Panc1 (cell line): ENCODE results near the gene RPL12. TPM values are rescaled to one million over a fixed set of nuclear protein-coding genes. Genes with fewer than 3 reads are reported as not detected.
A peak's percentile ranks its signal among the peaks of the same experiment; 100 is the strongest.

ENCODE experiments used
- ATAC-seq: fragments of 200-7000 bp; cut with Tn5 transposase; 2 replicates; pipeline ENCODE4 v1.9.1; 2020; ENCODE audit warnings: mild to moderate bottlenecking, moderate library complexity
- BruUV-seq: library from RNA; stranded (reverse); fragments of 400-500 nt; replicated peaks from 2 replicates; lab custom pipeline; 2021; lab: Mats Ljungman, UMichigan
- CTCF ChIA-PET: fragments of 300-600 bp; sonication (Branson Sonifier 250); formaldehyde crosslinking; loops from one replicate; lab custom pipeline; 2022; ENCODE audit warnings: antibody characterized with exemption; lab: Charles Lee
- POLR2A ChIA-PET: fragments of 300-600 bp; sonication (Branson Sonifier 250); formaldehyde crosslinking; loops from one replicate; lab custom pipeline; 2022; ENCODE audit warnings: antibody characterized with exemption; lab: Charles Lee
- DNase-seq: peaks from one replicate; pipeline ENCODE4 v3.0.0-alpha.2; 2010; ENCODE audit warnings: low read depth, low spot score
- H3K27ac ChIP-seq: 2 replicates; pipeline ENCODE4 v1.5.1; 2011; ENCODE audit warnings: mild to moderate bottlenecking, low read length, inconsistent platforms
- H3K27me3 ChIP-seq: fragments of 200-500 bp; sonication (Bioruptor generic); 2 replicates; pipeline ENCODE4 v1.6.0; 2014; ENCODE audit warnings: low read length, inconsistent platforms; ENCODE audit not compliant: control insufficient read depth, insufficient read depth
- H3K36me3 ChIP-seq: fragments of 200-500 bp; sonication (Bioruptor generic); 2 replicates; pipeline ENCODE4 v1.5.1; 2014; ENCODE audit warnings: inconsistent platforms, mild to moderate bottlenecking, low read length, moderate library complexity; ENCODE audit not compliant: control insufficient read depth, insufficient read depth
- H3K4me1 ChIP-seq: 2 replicates; pipeline ENCODE4 v1.5.1; 2011; ENCODE audit warnings: inconsistent platforms, mild to moderate bottlenecking, low read length, moderate library complexity; ENCODE audit not compliant: control insufficient read depth, insufficient read depth
- H3K4me3 ChIP-seq, 2 experiments: 2 replicates each; pipeline ENCODE4 v1.5.1; 2011 to 2012; ENCODE audit warnings: low read depth in 2 of 2, low read length in 2 of 2, mild to moderate bottlenecking in 2 of 2, inconsistent platforms in 1 of 2, moderate library complexity in 1 of 2
- H3K9me3 ChIP-seq: fragments of 200-500 bp; sonication (Bioruptor generic); 2 replicates; pipeline ENCODE4 v1.5.1; 2014; ENCODE audit warnings: low read depth, mild to moderate bottlenecking, inconsistent platforms, low read length, moderate library complexity; ENCODE audit not compliant: control insufficient read depth, insufficient read depth
- POLR2AphosphoS5 ChIP-seq: IDR thresholded peaks from 2 replicates; pipeline ENCODE4 v1.6.1; 2012; ENCODE audit warnings: mild to moderate bottlenecking, low read depth, low read length, moderate library complexity
- REST ChIP-seq, 2 experiments: IDR thresholded peaks; 2 replicates each; pipeline ENCODE4 v1.6.1; 2011 to 2012; ENCODE audit warnings: low read depth in 2 of 2, control low read depth in 1 of 2, low read length in 1 of 2, mild to moderate bottlenecking in 1 of 2, moderate library complexity in 1 of 2; ENCODE audit not compliant: insufficient read depth in 1 of 2
- SIN3A ChIP-seq: IDR thresholded peaks from 2 replicates; pipeline ENCODE4 v1.6.1; 2012; ENCODE audit warnings: low read depth, mild to moderate bottlenecking, low read length, moderate library complexity, borderline replicate concordance; ENCODE audit not compliant: insufficient read depth
- TCF7L2 ChIP-seq: IDR thresholded peaks from 2 replicates; pipeline ENCODE4 v1.6.1; 2011; ENCODE audit warnings: mild to moderate bottlenecking, low read depth, low read length, inconsistent platforms
- in situ Hi-C: cut with HindIII; loops from 2 replicates; pipeline ENCODE4 v1.10.0; 2016; ENCODE audit warnings: low sequenced_read_pairs, low pct_unique_long_range_greater_than_20kb
- intact Hi-C: fragments of 100-400 bp; cut with micrococcal nuclease; formaldehyde crosslinking; loops from one replicate; pipeline ENCODE4 v1.10.0; 2022; ENCODE audit not compliant: unreplicated experiment
- total RNA-seq: library from RNA; stranded (reverse); gene quantifications from one replicate; pipeline ENCODE4 v1.2.1, GENCODE V29; 2021; ENCODE audit not compliant: unreplicated experiment
- TF ChIP-seq, protein P1 (sequence below): fragments of 450-650 bp; IDR thresholded peaks from 2 replicates; pipeline ENCODE4 v1.5.1; 2017; ENCODE audit warnings: mild to moderate bottlenecking

The RPL12 gene
- total RNA-seq, 1 experiment from 2014 or later = 951 TPM

- peak; percentile 31 for TF ChIP-seq POLR2AphosphoS5
- TF ChIP-seq REST (IDR thresholded peaks at IDR 0.05; ENCODE audit: insufficient read depth in 1 of 2, low read depth in 2 of 2, low read length in 1 of 2) = no peak
- no peak for TF ChIP-seq SIN3A
- POLR2A ChIA-PET = no interaction called here
- BruUV-seq = no TSS peak
- no peaks in the 10 kb centered on the region for H3K27me3 ChIP-seq
- intact Hi-C loops = no loop called here
- peaks cover 20% of the 10 kb centered on the region for H3K4me1 ChIP-seq
- peak overlapping the region; percentile 93 for H3K27ac ChIP-seq
- CTCF ChIA-PET = no interaction called here
- peaks cover 25% of the 10 kb centered on the region for H3K36me3 ChIP-seq
- in situ Hi-C loops = no loop called here
- peaks cover 5% of the 10 kb centered on the region; the same call in 1 of the 2 replicates for H3K9me3 ChIP-seq
- peak overlapping the region; percentile 90 to 91 for H3K4me3 ChIP-seq
- ATAC-seq = no peak
- no peak for DNase-seq
These were observed 2.9 kb downstream of the RPL12 start for GRCh38 chr9:127448112-127448805.

DNA sequence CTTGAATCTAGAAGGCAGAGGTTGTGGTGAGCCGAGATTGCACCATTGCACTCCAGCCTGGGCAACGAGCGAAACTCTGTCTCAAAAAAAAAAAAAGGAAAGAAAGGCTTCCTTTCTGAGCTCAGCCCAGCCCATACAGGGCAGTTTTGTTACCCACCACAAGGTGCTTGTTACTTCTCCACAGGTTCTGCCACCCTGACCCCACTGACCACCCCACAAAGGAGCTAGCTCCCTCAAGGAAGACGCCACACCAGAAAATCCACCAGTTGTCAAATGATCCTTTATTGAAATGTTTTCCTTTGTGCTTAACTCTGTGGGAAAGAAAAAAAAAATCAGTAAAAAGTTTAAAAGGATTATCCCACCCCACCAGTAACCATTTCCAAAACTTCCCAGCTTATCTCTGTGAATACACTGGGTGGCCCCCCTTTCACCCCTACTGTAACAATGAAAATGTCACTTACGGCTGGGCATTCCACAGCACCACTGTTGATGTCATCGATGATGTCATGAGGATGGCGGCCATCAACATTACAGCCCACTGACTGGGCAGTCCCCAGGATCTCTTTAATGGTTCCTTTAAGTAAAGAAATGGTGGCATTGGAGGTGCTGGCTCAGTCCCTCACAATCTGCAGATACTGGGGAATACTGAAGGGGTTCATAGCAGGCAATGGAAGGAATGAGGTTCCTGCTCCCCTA, 3.6 kb downstream of the RPL12 start:
- ATAC-seq (no peak), DNase-seq (no peak)
- Histone ChIP-seq H3K27ac (no peak overlapping the region; the same call in 1 of the 2 replicates), H3K9me3 (peaks cover 5% of the 10 kb centered on the region; the same call in 1 of the 2 replicates), H3K4me3 (no peak overlapping the region), H3K27me3 (no peaks in the 10 kb centered on the region), H3K36me3 (peaks cover 25% of the 10 kb centered on the region), H3K4me1 (peaks cover 17% of the 10 kb centered on the region)
- BruUV-seq = no TSS peak
- ChIA-PET CTCF (no interaction called here), POLR2A (no interaction called here)
- in situ Hi-C loops (no loop called here), intact Hi-C loops (no loop called here)
- TF ChIP-seq, protein P1, sequence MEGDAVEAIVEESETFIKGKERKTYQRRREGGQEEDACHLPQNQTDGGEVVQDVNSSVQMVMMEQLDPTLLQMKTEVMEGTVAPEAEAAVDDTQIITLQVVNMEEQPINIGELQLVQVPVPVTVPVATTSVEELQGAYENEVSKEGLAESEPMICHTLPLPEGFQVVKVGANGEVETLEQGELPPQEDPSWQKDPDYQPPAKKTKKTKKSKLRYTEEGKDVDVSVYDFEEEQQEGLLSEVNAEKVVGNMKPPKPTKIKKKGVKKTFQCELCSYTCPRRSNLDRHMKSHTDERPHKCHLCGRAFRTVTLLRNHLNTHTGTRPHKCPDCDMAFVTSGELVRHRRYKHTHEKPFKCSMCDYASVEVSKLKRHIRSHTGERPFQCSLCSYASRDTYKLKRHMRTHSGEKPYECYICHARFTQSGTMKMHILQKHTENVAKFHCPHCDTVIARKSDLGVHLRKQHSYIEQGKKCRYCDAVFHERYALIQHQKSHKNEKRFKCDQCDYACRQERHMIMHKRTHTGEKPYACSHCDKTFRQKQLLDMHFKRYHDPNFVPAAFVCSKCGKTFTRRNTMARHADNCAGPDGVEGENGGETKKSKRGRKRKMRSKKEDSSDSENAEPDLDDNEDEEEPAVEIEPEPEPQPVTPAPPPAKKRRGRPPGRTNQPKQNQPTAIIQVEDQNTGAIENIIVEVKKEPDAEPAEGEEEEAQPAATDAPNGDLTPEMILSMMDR = no peak
- TF ChIP-seq POLR2AphosphoS5 (no peak), TCF7L2 (no peak), SIN3A (no peak), REST (IDR thresholded peaks at IDR 0.05; ENCODE audit: insufficient read depth in 1 of 2, low read depth in 2 of 2, low read length in 1 of 2) (no peak)
